H1 (cell line): ENCODE measurements around the gene TMEM165. TPM values are rescaled to one million over a fixed set of nuclear protein-coding genes. Genes with fewer than 3 reads are reported as not detected.

Experiments used
- CTCF ChIA-PET: fragments of 300-600 bp; sonication (Branson Sonifier 250); formaldehyde crosslinking; loops from one replicate; lab custom pipeline; 2021; ENCODE audit not compliant: partially characterized antibody; lab: Charles Lee
- POLR2A ChIA-PET: fragments of 300-600 bp; sonication (Branson Sonifier 250); formaldehyde crosslinking; loops from one replicate; lab custom pipeline; 2021; ENCODE audit warnings: inconsistent platforms; ENCODE audit not compliant: partially characterized antibody; lab: Charles Lee
- DNase-seq, 2 experiments: peaks; one replicate each; pipeline versions ENCODE4 v3.0.0 to v3.0.0-alpha.2; 2010 to 2022; ENCODE audit warnings: low spot score in 2 of 2, low read depth in 1 of 2, mixed read lengths in 1 of 2
- FAIRE-seq: peaks from 2 replicates; lab custom pipeline; 2011; peaks lifted over from hg19 to GRCh38; lab: Jason Lieb, UNC
- H2AFZ ChIP-seq: 2 replicates; pipeline ENCODE4 v1.8.1; 2012; ENCODE audit warnings: low read length, inconsistent platforms
- H2AK5ac ChIP-seq: 2 replicates; pipeline ENCODE4 v1.6.1; 2013; ENCODE audit warnings: low read depth, low read length
- H2BK120ac ChIP-seq: replicated peaks from 2 replicates; pipeline ENCODE3; 2013; ENCODE audit warnings: low read depth, low read length, inconsistent platforms
- H2BK12ac ChIP-seq: 2 replicates; pipeline ENCODE4 v1.6.1; 2013; ENCODE audit warnings: low read depth, low read length
- H2BK15ac ChIP-seq: 2 replicates; pipeline ENCODE4 v1.6.1; 2013; ENCODE audit warnings: low read length
- H2BK20ac ChIP-seq: 2 replicates; pipeline ENCODE4 v1.6.1; 2013; ENCODE audit warnings: low read length
- H2BK5ac ChIP-seq: 2 replicates; pipeline ENCODE4 v1.6.1; 2013; ENCODE audit warnings: low read depth, low read length
- H3K14ac ChIP-seq: 2 replicates; pipeline ENCODE4 v1.6.1; 2013; ENCODE audit warnings: inconsistent platforms; ENCODE audit not compliant: insufficient read length
- H3K18ac ChIP-seq: 2 replicates; pipeline ENCODE4 v1.6.1; 2013; ENCODE audit warnings: low read length; ENCODE audit errors: extremely low read depth
- H3K23ac ChIP-seq: 2 replicates; pipeline ENCODE4 v1.6.1; 2013; ENCODE audit warnings: inconsistent platforms; ENCODE audit not compliant: insufficient read length
- H3K23me2 ChIP-seq: 2 replicates; pipeline ENCODE4 v1.6.1; 2013; ENCODE audit warnings: low read depth, low read length
- H3K27ac ChIP-seq: 2 replicates; pipeline ENCODE4 v1.6.1; 2011; ENCODE audit warnings: low read depth, low read length, inconsistent platforms
- H3K27me3 ChIP-seq, 4 experiments: replicated peaks in 1 of 4; 1 replicate in 1 of 4; 2 replicates in 3 of 4; pipeline versions ENCODE4 v1.6.1 to v1.8.1; 2011 to 2013; ENCODE audit warnings: low read length in 3 of 4, mild to moderate bottlenecking in 3 of 4, inconsistent platforms in 2 of 4, mixed read lengths in 2 of 4, moderate library complexity in 1 of 4; ENCODE audit not compliant: control insufficient read depth in 3 of 4, insufficient read depth in 3 of 4; ENCODE audit errors: extremely low read depth in 1 of 4
- H3K36me3 ChIP-seq, 4 experiments: 2 replicates each; pipeline versions ENCODE4 v1.6.1 to v1.8.1; 2011 to 2013; ENCODE audit warnings: mild to moderate bottlenecking in 4 of 4, low read length in 3 of 4, moderate library complexity in 2 of 4, control low read depth in 1 of 4, inconsistent platforms in 1 of 4; ENCODE audit not compliant: insufficient read depth in 4 of 4, control insufficient read depth in 2 of 4
- H3K4ac ChIP-seq: replicated peaks from 2 replicates; pipeline ENCODE3; 2013; ENCODE audit warnings: low read length, low read depth, mixed read lengths, inconsistent platforms; ENCODE audit not compliant: insufficient read length
- H3K4me1 ChIP-seq, 4 experiments: replicated peaks in 1 of 4; 1 replicate in 1 of 4; 2 replicates in 3 of 4; pipeline versions ENCODE4 v1.6.1 to v1.8.1; 2011 to 2013; ENCODE audit warnings: low read length in 3 of 4, inconsistent platforms in 2 of 4, mixed read lengths in 1 of 4; ENCODE audit not compliant: insufficient read depth in 4 of 4, control insufficient read depth in 3 of 4
- H3K4me2 ChIP-seq, 2 experiments: 2 replicates each; pipeline versions ENCODE4 v1.6.1 to v1.8.1; 2011 to 2013; ENCODE audit warnings: low read depth in 2 of 2, low read length in 2 of 2, control low read depth in 1 of 2, inconsistent platforms in 1 of 2, mild to moderate bottlenecking in 1 of 2; ENCODE audit not compliant: insufficient read depth in 1 of 2
- H3K4me3 ChIP-seq, 4 experiments: fragments of 200-600, 300-600 bp in 1 of 4; sonication (generic), shearing (Covaris generic), sonication (Bioruptor Twin) in 1 of 4; 2 replicates each; pipeline versions ENCODE4 v1.5.1 to v1.8.1; 2011 to 2016; ENCODE audit warnings: low read length in 4 of 4, low read depth in 3 of 4, control low read depth in 2 of 4, inconsistent platforms in 2 of 4, mild to moderate bottlenecking in 2 of 4, mixed read lengths in 1 of 4, moderate library complexity in 1 of 4; ENCODE audit not compliant: insufficient read depth in 2 of 4; ENCODE audit errors: extremely low read depth in 1 of 4
- H3K56ac ChIP-seq: replicated peaks from 2 replicates; pipeline ENCODE3; 2013; ENCODE audit warnings: low read depth, mild to moderate bottlenecking, mixed read lengths, low read length, inconsistent platforms; ENCODE audit not compliant: insufficient read length
- H3K79me1 ChIP-seq: 2 replicates; pipeline ENCODE4 v1.6.1; 2013; ENCODE audit warnings: low read depth, low read length, control low read depth
- H3K79me2 ChIP-seq, 2 experiments: 2 replicates each; pipeline versions ENCODE4 v1.6.1 to v1.8.1; 2012 to 2013; ENCODE audit warnings: low read length in 2 of 2, mild to moderate bottlenecking in 2 of 2, inconsistent platforms in 1 of 2; ENCODE audit not compliant: insufficient read depth in 2 of 2, control insufficient read depth in 1 of 2
- H3K9ac ChIP-seq, 4 experiments: replicated peaks in 1 of 4; 1 replicate in 1 of 4; 2 replicates in 3 of 4; pipeline versions ENCODE4 v1.6.1 to v1.8.1; 2011 to 2013; ENCODE audit warnings: low read depth in 3 of 4, low read length in 3 of 4, control low read depth in 2 of 4, mild to moderate bottlenecking in 2 of 4, moderate library complexity in 2 of 4, inconsistent platforms in 1 of 4; ENCODE audit errors: extremely low read depth in 1 of 4
- H3K9me3 ChIP-seq, 2 experiments: 2 replicates each; pipeline versions ENCODE4 v1.6.1 to v1.8.1; 2012 to 2013; ENCODE audit warnings: mild to moderate bottlenecking in 2 of 2, moderate library complexity in 2 of 2, control low read depth in 1 of 2, inconsistent platforms in 1 of 2, low read depth in 1 of 2, low read length in 1 of 2, mixed read lengths in 1 of 2; ENCODE audit not compliant: insufficient read depth in 2 of 2
- H4K20me1 ChIP-seq, 2 experiments: replicated peaks in 1 of 2; 2 replicates each; pipeline versions ENCODE3 to v1.8.1; 2011 to 2013; ENCODE audit warnings: inconsistent platforms in 2 of 2, low read length in 2 of 2, mild to moderate bottlenecking in 1 of 2; ENCODE audit not compliant: insufficient read depth in 2 of 2, control insufficient read depth in 1 of 2
- H4K5ac ChIP-seq: 2 replicates; pipeline ENCODE4 v1.6.1; 2013; ENCODE audit warnings: low read length, low read depth, mixed read lengths, inconsistent platforms; ENCODE audit not compliant: insufficient read length
- H4K8ac ChIP-seq: 2 replicates; pipeline ENCODE4 v1.8.0; 2013; ENCODE audit warnings: mild to moderate bottlenecking, moderate library complexity, low read length, inconsistent platforms; ENCODE audit not compliant: insufficient read depth; ENCODE audit errors: extremely low read depth
- H4K91ac ChIP-seq: replicated peaks from 2 replicates; pipeline ENCODE3; 2013; ENCODE audit warnings: low read length, mixed read lengths, inconsistent platforms; ENCODE audit not compliant: insufficient read length
- CEBPB ChIP-seq: IDR thresholded peaks from 2 replicates; pipeline ENCODE4 v1.6.1; 2012; ENCODE audit warnings: low read depth, low read length
- CHD1 ChIP-seq: IDR thresholded peaks from 2 replicates; pipeline ENCODE4 v1.6.1; 2012; ENCODE audit warnings: low read depth, low read length, improper control_type of control experiment
- CREB1 ChIP-seq: IDR thresholded peaks from 2 replicates; pipeline ENCODE4 v1.6.1; 2012; ENCODE audit warnings: inconsistent platforms
- GABPA ChIP-seq: IDR thresholded peaks from 2 replicates; pipeline ENCODE4 v1.6.1; 2011; ENCODE audit warnings: mild to moderate bottlenecking, low read length, moderate library complexity, borderline replicate concordance; ENCODE audit not compliant: insufficient read depth
- NRF1 ChIP-seq: IDR thresholded peaks from 2 replicates; pipeline ENCODE4 v1.6.1; 2011; ENCODE audit warnings: mild to moderate bottlenecking, low read depth, low read length, improper control_type of control experiment
- RAD21 ChIP-seq, 2 experiments: IDR thresholded peaks in 1 of 2; conservative IDR thresholded peaks in 1 of 2; 2 replicates each; pipeline ENCODE4 v1.6.1; 2011; ENCODE audit warnings: low read depth in 2 of 2, low read length in 2 of 2, improper control_type of control experiment in 1 of 2, inconsistent platforms in 1 of 2, mild to moderate bottlenecking in 1 of 2, moderate library complexity in 1 of 2
- RBBP5 ChIP-seq: IDR thresholded peaks from 2 replicates; pipeline ENCODE4 v1.7.1; 2012; ENCODE audit warnings: low read depth, mild to moderate bottlenecking, inconsistent platforms, low read length, moderate library complexity, borderline replicate concordance
- RNF2 ChIP-seq: fragments of 200-900, 300-1000 bp; sonication (generic); IDR thresholded peaks from 2 replicates; pipeline ENCODE4 v1.7.1; 2016; ENCODE audit warnings: borderline replicate concordance, low read depth, mild to moderate bottlenecking, antibody characterized with exemption, low read length; ENCODE audit not compliant: poor library complexity, severe bottlenecking; ENCODE audit errors: missing control alignments
- SUZ12 ChIP-seq: fragments of 200-600 bp; sonication (generic); IDR thresholded peaks from 2 replicates; pipeline ENCODE4 v1.6.1; 2012; ENCODE audit warnings: mild to moderate bottlenecking, inconsistent platforms, low read length, moderate library complexity, mixed read lengths
- TAF1 ChIP-seq: IDR thresholded peaks from 2 replicates; pipeline ENCODE4 v1.6.1; 2011; ENCODE audit warnings: mild to moderate bottlenecking, low read depth, low read length
- TBP ChIP-seq: IDR thresholded peaks from 2 replicates; pipeline ENCODE4 v1.6.1; 2011; ENCODE audit warnings: low read depth, low read length, improper control_type of control experiment
- WGBS, 2 experiments: shearing (Covaris generic) in 1 of 2; methylation state at CpG; one replicate each; pipeline versions ENCODE4 v1.1.6 to v1.1.7; 2013 to 2015; ENCODE audit warnings: low lambda C conversion rate in 2 of 2, mixed read lengths in 2 of 2, inconsistent platforms in 1 of 2, low coverage in 1 of 2, missing lambda C conversion rate in 1 of 2; ENCODE audit not compliant: insufficient replicate concordance in 2 of 2, insufficient coverage in 1 of 2, insufficient read length in 1 of 2; ENCODE audit errors: extremely low coverage in 1 of 2, missing lambda C conversion rate in 1 of 2; 5-methylcytosine and 5-hydroxymethylcytosine counted together
- polyA plus RNA-seq, 7 experiments: library from polyadenylated mRNA; depleted of rRNA in 3 of 7; stranded (reverse) in 5 of 7; unstranded in 2 of 7; fragments of >200 nt in 5 of 7; fragments of 200-250 nt in 2 of 7; gene quantifications; 1 replicate in 5 of 7; 2 replicates in 1 of 7; 4 replicates in 1 of 7; pipeline versions ENCODE4 v1.2.1 to v1.2.3, GENCODE V29; 2011 to 2013; ENCODE audit warnings: missing spikeins in 2 of 7, mixed read lengths in 2 of 7
- total RNA-seq: library from RNA; stranded (reverse); fragmentation: NEBNext Ultra II Directional; extraction: Animal tissue kit (Norgen Biotek cat#: 25700); gene quantifications from 2 replicates; pipeline ENCODE4 v1.2.1, GENCODE V29; 2021
- TF ChIP-seq, protein P1 (sequence below): IDR thresholded peaks from 2 replicates; pipeline ENCODE4 v1.6.1; 2011; ENCODE audit warnings: low read length, improper control_type of control experiment

The TMEM165 gene
- total and polyA plus RNA-seq, 2 of the 8 experiments (the other 6 are each of a cell fraction or from before 2014, with no cell fraction given), result 85.5 to 125 TPM

DNA sequence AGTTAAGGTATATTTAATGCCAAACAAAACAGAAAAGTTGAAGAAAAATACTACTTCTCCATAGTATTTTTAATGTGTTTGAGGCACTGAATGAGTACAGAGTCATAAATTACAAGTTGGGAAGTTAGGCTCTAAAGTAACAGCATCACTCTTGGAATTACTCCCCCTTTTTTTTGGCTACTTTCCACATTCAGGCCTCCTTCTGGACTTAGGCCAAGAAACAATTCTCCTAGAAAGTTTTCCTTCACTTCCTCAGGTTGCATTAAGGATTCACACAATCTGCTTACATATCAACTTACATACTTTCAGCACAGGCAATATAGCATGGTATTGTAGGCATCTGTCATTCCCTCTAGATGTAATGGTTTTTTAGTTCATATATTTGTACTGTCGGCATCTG, 52.1 kb downstream of the TMEM165 start:
- Histone ChIP-seq H4K20me1 (no peaks in the 10 kb centered on the region), H3K4me3 (no peak overlapping the region), H4K8ac (no peak overlapping the region)
- TF ChIP-seq RAD21 (IDR thresholded peaks at IDR 0.05 in 1 of 2, conservative IDR thresholded peaks at IDR 0.05 in 1 of 2; ENCODE audit: low read depth in 2 of 2, low read length in 2 of 2) (no peak), CREB1 (no peak), RBBP5 (no peak), CHD1 (no peak), RNF2 (no peak), SUZ12 (no peak), CEBPB (no peak), GABPA (no peak), TBP (no peak), NRF1 (no peak), TAF1 (no peak)
- TF ChIP-seq, protein P1, sequence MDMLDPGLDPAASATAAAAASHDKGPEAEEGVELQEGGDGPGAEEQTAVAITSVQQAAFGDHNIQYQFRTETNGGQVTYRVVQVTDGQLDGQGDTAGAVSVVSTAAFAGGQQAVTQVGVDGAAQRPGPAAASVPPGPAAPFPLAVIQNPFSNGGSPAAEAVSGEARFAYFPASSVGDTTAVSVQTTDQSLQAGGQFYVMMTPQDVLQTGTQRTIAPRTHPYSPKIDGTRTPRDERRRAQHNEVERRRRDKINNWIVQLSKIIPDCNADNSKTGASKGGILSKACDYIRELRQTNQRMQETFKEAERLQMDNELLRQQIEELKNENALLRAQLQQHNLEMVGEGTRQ, result no peak
- TF ChIP-seq, all 59 proteins: peak for 0
- H3K4me1 ChIP-seq, result no peaks in the 10 kb centered on the region
- no peak overlapping the region for H3K23ac ChIP-seq
- no peak overlapping the region for H2BK20ac ChIP-seq
- no peaks in the 10 kb centered on the region for H3K27me3 ChIP-seq
- no peak overlapping the region for H3K4ac ChIP-seq
- POLR2A ChIA-PET, result no interaction called here
- H3K9me3 ChIP-seq, result no peaks in the 10 kb centered on the region
- H3K18ac ChIP-seq, result no peak overlapping the region
- no peak overlapping the region for H3K9ac ChIP-seq
- peaks cover 10 to 57% (median 27%) of the 10 kb centered on the region in 4 experiments; a peak in 7 of 8 replicates for H3K36me3 ChIP-seq
- no peak overlapping the region for H4K91ac ChIP-seq
- H3K79me1 ChIP-seq, result no peaks in the 10 kb centered on the region
- H2AFZ ChIP-seq, result no peak overlapping the region
- no peak overlapping the region for H2BK5ac ChIP-seq
- H4K5ac ChIP-seq, result no peak overlapping the region
- CTCF ChIA-PET, result interaction anchor here (1.1 kb wide), 1 partner anchor 418 kb away, joined by 4 read pairs; no protein-coding TSS in a partner anchor
- no peaks in the 10 kb centered on the region for H3K79me2 ChIP-seq
- H3K27ac ChIP-seq, result no peak overlapping the region
- H3K4me2 ChIP-seq, result no peak overlapping the region
- no peak overlapping the region for H3K56ac ChIP-seq
- 81% methylated on average over 1 of the region's 1 CpG; no CpG with 5 or more reads in 1 of the 2 experiments for WGBS, 2 experiments
- no peak overlapping the region for H2BK15ac ChIP-seq
- H2BK120ac ChIP-seq, result no peak overlapping the region
- H2AK5ac ChIP-seq, result no peak overlapping the region
- H2BK12ac ChIP-seq, result no peak overlapping the region
- FAIRE-seq (no peak), DNase-seq (no peak)
- H3K14ac ChIP-seq, result no peak overlapping the region
- H3K23me2 ChIP-seq, result no peaks in the 10 kb centered on the region
